Mucosa of stomach (tissue), 1 donor: ENCODE results near the gene LIN7B.
A peak's percentile ranks its signal among the peaks of the same experiment; 100 is the strongest.
"Not testable (repeated sequence)": the region's sequence is repeated elsewhere in the genome, so short reads cannot be mapped to it uniquely, and the experiment has no call there.

Experiments used
- H3K27me3 ChIP-seq: one replicate; pipeline ENCODE4 v1.7.0; 2013; ENCODE audit warnings: mild to moderate bottlenecking, low read length; ENCODE audit not compliant: control insufficient read depth, insufficient read depth
- H3K36me3 ChIP-seq: one replicate; pipeline ENCODE4 v1.7.0; 2013; ENCODE audit warnings: low read length; ENCODE audit not compliant: control insufficient read depth, insufficient read depth
- H3K4me1 ChIP-seq: one replicate; pipeline ENCODE4 v1.7.0; 2013; ENCODE audit warnings: mild to moderate bottlenecking, low read length; ENCODE audit not compliant: control insufficient read depth, insufficient read depth
- H3K4me3 ChIP-seq: one replicate; pipeline ENCODE4 v1.7.0; 2013; ENCODE audit warnings: low read length
- H3K9ac ChIP-seq: one replicate; pipeline ENCODE4 v1.7.0; 2013; ENCODE audit warnings: mild to moderate bottlenecking, low read length, moderate library complexity
- H3K9me3 ChIP-seq: one replicate; pipeline ENCODE4 v1.7.0; 2013; ENCODE audit warnings: mild to moderate bottlenecking, low read length, moderate library complexity; ENCODE audit not compliant: control insufficient read depth
- donor health status: Pancreatic carcinoma.

The LIN7B gene

DNA sequence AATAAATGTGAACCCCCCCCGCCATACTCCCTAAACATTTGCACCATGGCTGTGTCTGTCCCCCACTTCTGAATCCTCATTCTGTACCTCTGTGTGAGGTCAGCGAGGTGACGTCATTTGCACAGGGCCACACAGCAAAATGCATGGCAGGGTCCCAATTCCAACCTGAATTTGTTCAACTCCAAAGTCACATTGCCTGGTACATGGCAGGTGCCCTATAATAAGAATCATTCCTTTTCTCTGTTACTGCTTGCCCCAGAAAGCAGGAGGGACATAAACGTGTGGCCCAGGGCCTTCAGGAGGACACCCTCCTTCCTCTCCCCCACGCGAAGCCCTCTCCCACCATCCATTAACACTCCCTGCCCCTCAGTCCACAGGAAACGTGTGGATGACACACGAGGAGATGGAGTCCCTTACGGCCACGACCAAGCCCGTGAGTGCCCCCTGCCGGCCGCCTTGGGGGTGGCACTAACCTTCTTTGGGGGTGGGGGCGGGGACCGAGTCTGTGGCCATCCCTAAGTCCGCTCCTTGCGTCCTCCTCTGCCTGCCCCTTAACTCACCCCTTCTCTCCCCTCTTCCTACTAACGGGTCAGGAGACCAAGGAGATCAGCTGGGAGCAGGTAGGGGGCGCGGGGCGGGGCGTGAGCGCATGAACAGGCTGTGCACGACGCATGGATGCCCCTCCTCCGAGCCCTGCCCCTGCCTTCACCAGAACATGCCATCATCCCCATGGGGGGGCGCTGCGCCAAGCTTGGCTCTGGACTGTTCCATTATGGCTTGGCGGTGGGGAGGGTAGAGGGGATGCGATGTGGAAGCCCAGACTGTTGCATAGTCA is 31.6 kb downstream of the LIN7B start:
- Histone ChIP-seq H3K9ac (no peak overlapping the region), H3K36me3 (no peaks in the 10 kb centered on the region), H3K27me3 (no peaks in the 10 kb centered on the region), H3K4me1 (peaks cover 28% of the 10 kb centered on the region), H3K4me3 (no peak overlapping the region), H3K9me3 (no peaks in the 10 kb centered on the region)

DNA sequence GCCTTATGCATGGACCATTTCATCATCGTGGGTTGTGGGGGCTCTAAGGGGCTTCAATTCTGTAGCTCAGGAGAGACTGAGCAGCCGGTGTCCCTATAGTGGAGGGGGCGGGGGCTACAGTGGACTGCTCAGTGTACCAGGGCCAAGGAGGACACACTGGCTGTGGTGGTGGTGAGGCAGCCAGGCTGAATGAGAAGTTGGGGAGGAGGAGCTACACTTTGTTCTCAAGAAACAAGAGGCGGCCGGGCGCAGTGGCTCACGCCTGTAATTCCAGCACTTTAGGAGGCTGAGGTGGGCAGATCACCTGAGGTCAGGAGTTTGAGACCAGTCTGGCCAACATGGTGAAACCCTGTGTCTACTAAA is 32.2 kb downstream of the LIN7B start:
- not testable (repeated sequence) for H3K27me3 ChIP-seq, H3K36me3 ChIP-seq, H3K9ac ChIP-seq, H3K4me3 ChIP-seq, H3K9me3 ChIP-seq
- peaks cover 31% of the 10 kb centered on the region for H3K4me1 ChIP-seq

DNA sequence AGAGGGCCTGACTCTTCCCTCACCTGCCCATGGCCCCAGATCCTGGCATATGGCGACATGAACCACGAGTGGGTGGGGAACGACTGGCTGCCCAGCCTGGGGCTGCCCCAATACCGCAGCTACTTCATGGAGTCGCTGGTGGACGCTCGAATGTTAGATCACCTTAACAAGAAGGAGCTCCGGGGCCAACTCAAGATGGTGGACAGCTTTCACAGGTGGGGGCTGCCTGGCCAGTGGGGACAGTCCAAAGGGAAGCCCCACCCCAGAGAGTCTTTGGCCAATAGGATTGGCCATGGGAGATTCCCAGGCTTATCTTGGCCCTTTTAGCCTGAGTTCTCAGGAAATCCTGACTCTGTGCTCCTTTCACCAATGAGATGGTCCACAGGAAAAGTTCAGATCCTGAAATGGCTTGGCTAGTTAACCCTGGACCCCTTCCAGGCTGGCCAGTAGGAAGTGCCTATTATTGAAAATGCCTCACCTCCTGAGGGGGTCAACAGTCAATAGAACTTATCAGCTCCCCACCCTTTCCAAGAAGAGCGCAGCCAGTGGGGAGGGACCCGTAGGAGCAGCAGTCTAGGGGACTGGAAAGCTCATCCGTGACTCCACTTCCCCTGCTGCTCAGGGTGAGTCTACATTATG is 34.0 kb downstream of the LIN7B start:
- H3K9ac ChIP-seq, result no peak overlapping the region
- peaks cover 27% of the 10 kb centered on the region for H3K4me1 ChIP-seq
- no peaks in the 10 kb centered on the region for H3K27me3 ChIP-seq
- no peaks in the 10 kb centered on the region for H3K36me3 ChIP-seq
- no peaks in the 10 kb centered on the region for H3K9me3 ChIP-seq
- H3K4me3 ChIP-seq, result no peak overlapping the region

DNA sequence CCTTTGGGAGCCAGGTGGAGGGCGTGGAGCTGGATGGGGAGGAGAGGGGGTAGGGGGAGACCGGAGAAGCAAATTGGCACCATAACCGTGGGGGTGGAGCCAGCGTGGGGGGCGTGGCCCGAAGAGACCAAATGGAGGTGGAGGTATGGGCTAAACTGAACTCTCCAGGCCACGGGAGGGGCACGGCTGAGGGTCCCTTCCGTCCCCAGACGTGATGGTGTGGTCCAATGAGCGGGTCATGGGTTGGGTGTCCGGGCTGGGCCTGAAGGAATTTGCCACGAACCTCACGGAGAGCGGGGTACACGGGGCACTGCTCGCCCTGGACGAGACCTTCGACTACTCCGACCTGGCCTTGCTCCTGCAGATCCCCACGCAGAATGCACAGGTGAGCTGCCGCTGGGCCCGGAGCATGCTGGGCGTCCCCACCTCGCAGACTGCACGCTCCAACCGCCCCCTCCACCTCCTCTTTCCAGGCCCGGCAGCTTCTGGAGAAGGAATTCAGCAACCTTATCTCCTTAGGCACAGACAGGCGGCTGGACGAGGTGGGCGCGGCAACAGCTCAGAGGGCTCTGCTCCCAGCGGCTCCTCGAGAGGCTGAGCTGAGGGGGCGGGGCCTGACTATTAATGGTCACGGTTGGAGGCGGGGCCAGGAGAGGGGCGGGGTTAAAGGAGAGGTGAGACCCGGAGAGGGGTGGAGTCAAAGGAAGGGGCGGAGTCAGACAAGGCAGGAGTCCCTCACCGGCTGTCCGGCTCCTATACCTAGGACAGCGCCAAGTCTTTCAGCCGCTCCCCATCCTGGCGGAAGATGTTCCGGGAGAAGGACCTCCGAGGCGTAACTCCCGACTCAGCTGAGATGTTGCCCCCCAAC is 34.8 kb downstream of the LIN7B start:
- no peaks in the 10 kb centered on the region for H3K9me3 ChIP-seq
- H3K4me3 ChIP-seq, result peak overlapping the region; percentile 20
- no peaks in the 10 kb centered on the region for H3K27me3 ChIP-seq
- H3K4me1 ChIP-seq, result peaks cover 24% of the 10 kb centered on the region
- no peaks in the 10 kb centered on the region for H3K36me3 ChIP-seq
- H3K9ac ChIP-seq, result peak overlapping the region; percentile 19

DNA sequence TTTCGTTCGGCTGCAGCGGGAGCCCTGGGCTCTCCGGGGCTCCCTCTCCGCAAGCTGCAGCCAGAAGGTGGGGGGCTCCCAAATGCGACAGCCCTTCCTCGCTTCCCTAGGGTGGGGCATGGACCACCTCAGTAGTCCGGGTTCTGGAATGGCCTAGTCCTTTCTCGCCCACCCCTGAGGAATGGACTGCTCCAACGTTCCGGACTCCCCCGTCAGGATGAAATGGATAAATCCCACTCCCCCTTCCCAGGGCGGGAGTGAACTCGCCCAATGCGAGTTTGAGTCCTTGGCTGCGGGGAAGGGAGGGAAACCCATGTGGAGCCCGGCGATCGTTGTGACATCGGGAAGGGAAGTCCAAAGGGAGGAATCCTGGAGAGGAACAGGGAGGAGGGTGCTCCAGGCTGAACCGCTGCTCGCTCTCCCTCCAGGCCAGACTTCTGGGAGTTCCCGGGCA is 35.5 kb downstream of the LIN7B start:
- H3K4me3 ChIP-seq, result peak overlapping the region; percentile 20
- H3K36me3 ChIP-seq, result no peaks in the 10 kb centered on the region
- H3K9ac ChIP-seq, result peak overlapping the region; percentile 19
- peaks cover 24% of the 10 kb centered on the region for H3K4me1 ChIP-seq
- H3K27me3 ChIP-seq, result no peaks in the 10 kb centered on the region
- H3K9me3 ChIP-seq, result no peaks in the 10 kb centered on the region

DNA sequence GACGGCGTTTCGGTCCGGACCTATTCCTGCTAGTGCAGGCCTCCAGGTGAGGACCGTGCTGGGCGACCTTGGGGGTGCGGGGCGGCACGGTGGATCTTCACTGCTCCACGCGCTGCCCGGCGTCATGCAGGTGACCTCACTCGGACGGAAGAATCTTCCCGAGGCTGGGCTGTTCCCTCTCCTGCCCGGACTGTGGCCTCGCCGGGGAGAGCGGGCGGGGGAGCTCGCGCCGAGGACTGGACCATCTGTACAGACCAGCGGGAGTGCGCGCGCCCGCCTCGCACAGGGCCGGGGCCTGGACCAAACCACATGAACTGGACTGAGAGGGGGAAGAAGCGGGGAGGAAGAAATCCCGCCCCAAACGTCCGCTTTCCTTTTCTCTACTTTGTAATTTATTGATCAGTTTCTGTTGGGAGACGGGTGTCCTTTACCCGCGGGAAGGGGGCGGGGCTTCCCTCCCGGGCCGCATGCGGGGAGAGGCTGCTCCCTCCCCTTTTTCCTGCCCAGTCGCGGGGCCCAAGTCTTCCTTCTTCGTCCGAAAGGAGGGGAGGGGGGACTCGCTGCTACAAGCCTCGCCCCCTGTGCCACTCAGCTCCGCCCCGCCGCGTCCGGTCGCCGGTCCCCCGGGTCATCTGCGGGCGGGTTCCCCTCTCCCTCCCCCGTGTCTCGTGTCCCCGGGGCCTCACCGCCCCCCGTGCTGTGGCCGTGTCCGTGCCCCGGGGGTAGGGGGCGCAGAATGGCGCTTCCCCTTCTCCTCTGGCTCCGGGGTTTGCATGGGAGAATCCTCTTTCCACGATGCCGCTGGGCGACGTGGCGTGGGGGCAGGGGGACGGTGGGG is 36.2 kb downstream of the LIN7B start:
- Histone ChIP-seq H3K9ac (peak overlapping the region; percentile 19), H3K9me3 (no peaks in the 10 kb centered on the region), H3K4me3 (peak overlapping the region; percentile 20), H3K36me3 (no peaks in the 10 kb centered on the region), H3K4me1 (peaks cover 24% of the 10 kb centered on the region), H3K27me3 (no peaks in the 10 kb centered on the region)

DNA sequence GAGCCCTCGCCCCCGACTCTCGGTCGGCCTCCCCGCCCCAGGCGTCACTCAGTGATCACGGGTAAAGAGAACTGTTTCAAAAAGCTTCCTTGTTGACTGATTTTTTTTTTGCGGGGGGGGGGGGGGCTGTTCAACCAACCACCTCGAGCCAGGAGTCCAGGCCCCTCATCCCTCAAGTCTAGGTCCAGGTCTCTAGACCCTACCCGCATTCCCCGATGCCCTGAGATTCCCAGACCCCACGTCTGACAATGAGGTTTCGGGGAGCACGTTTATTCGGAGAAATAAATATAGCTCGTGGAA is 36.7 kb downstream of the LIN7B start:
- H3K4me3 ChIP-seq, result no peak overlapping the region
- peak overlapping the region; percentile 19 for H3K9ac ChIP-seq
- H3K9me3 ChIP-seq, result no peaks in the 10 kb centered on the region
- H3K36me3 ChIP-seq, result no peaks in the 10 kb centered on the region
- no peaks in the 10 kb centered on the region for H3K27me3 ChIP-seq
- H3K4me1 ChIP-seq, result peaks cover 24% of the 10 kb centered on the region

DNA sequence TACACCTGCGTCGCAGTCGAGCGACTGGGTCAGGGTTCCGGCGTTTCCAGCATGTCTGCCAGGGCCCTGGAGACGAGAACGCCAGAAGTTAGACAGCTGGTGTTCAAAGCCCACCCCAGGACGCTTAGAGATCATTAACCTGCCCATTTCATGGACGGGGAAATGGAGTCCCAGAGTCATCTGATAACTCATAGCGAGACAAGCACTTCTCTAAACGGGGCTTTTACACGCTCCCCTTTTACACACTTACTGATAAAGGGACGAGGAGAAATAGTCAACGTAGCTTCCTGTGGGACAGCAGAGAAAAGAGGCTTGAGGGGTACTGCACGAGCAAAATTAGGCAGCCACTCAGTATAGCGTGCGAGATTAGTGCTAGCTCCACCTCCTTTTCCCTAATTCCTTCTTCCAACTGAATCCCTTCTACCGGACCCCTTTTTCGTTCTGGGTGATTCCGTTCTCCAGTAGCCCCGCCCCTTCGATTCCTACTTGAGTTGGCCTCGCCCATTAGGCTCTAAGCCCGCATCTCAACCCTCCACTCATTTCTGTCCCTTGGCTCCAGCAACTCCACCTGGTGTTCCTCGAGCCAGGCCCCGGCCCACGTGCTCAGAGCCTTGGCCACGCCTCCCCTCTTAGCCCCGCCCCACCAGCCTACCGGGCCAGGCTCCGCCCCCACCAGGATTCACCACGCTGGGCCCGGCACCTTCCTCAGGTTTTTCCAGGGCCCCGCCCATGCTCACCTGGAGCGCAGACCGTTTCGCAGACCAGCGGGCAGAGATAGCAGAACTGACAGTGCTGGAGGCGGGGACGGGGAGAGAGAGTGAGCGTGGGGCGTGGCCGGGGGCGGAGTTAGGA is 37.3 kb downstream of the LIN7B start:
- H3K36me3 ChIP-seq, result no peaks in the 10 kb centered on the region
- no peaks in the 10 kb centered on the region for H3K9me3 ChIP-seq
- H3K4me1 ChIP-seq, result peaks cover 24% of the 10 kb centered on the region
- H3K4me3 ChIP-seq, result no peak overlapping the region
- no peak overlapping the region for H3K9ac ChIP-seq
- H3K27me3 ChIP-seq, result no peaks in the 10 kb centered on the region

DNA sequence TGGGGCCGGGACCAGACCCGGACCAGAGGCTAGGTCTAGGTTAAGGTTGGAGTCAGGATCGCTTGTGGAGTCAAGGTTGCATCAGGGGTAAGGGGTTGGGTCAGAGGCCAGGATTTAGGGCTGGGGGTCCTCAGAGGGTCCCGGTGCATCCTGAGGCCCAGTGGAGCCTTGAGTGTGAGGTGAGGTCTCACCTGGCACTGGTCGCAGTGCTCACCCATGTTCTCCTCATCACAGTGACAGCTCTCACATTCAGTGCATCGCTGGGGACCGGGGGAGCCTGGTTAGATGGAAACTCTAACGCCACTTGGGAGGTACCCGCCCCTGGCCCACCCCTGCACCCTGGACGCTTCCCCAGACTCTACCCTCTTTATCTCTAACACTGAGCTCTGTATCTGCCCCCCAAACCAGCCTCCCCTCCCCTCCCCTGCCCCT is 38.0 kb downstream of the LIN7B start:
- Histone ChIP-seq H3K36me3 (no peaks in the 10 kb centered on the region), H3K4me1 (peaks cover 31% of the 10 kb centered on the region), H3K4me3 (no peak overlapping the region), H3K9ac (no peak overlapping the region), H3K27me3 (no peaks in the 10 kb centered on the region), H3K9me3 (no peaks in the 10 kb centered on the region)

DNA sequence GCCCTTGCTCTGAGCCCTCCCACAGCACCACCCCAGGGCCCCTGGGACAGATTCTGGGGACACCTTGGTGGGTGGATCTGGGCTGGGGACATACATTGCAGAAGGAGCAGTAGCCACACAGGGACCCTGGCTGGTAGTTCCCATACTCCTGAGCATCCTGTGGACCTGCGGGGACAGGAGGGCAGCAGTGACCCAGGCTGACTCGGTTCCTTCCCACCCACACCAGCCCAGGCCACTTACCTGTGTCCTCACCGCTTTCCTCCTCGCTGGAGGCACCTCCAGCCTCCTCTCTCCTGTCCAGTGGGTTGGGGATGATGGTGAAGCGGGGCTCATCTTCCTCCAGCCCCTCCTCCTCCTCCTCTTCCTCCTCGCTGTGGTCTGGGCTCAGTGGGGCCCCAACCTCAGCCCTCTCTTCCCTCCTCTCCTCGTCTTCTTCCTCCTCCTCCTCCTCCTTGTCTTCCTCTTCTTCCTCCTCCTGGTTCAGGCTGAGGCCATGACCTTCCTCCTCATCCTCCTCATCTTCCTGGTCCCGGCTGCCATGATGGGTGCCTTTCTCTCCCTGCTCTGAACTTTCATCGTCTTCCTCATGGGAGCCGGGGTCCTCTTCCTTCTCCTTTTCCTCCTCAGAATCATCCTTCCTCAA is 39.1 kb downstream of the LIN7B start:
- Histone ChIP-seq H3K4me3 (no peak overlapping the region), H3K36me3 (no peaks in the 10 kb centered on the region), H3K9me3 (no peaks in the 10 kb centered on the region), H3K27me3 (no peaks in the 10 kb centered on the region), H3K9ac (no peak overlapping the region), H3K4me1 (peaks cover 31% of the 10 kb centered on the region)
